Stimulated activated CD4-positive, alpha-beta T cell treated with anti-CD3 and anti-CD28 coated beads, Interleukin-2, amount 100 ng/mL, for 48 hours (primary cell): ENCODE results near the gene FAF1.
"Not testable (repeated sequence)": the region's sequence is repeated elsewhere in the genome, so short reads cannot be mapped to it uniquely, and the experiment has no call there.

Source experiments
- DNase-seq, 2 donors: peaks; one replicate each; pipeline ENCODE4 v3.0.0-alpha.2; 2020

Gene FAF1

DNA sequence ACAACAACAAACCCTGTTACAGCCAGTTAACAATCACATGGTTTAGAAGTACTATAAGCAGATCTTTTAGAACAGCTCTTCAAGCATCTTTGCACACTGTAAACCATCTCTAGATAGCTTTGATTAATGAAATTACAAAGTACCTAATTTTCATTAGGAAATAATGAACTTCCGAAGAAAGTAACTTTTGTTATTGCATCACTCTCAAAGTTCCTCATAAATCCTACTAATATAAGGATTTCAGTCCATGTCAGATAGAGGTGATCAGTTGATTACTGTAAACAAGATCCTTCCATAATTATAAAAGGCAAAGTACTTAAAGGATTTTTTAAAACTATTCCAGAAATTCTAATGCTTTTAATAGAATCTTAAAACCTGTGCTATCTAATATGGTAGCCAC, 58.2 kb downstream of the FAF1 start:
- no peak for DNase-seq

DNA sequence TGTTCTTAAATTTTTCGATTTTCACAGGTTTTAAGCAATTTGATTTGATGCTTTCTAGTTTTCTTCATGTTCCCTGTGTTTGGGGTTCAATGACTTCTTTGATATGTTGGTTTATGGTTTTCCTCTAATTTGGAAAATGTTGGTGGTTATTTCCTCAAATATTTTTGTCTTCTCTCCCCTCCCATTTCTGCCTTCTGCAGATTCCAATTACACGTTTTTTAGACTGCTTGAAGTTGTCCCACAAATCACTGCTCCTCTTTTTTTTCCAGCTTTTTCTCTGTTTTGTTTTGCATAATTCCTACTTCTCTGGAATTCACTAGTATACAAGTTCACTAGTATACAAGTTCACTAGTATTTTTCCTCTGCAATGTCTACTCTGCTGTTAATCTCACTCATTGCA, 61.3 kb downstream of the FAF1 start:
- DNase-seq: no peak

DNA sequence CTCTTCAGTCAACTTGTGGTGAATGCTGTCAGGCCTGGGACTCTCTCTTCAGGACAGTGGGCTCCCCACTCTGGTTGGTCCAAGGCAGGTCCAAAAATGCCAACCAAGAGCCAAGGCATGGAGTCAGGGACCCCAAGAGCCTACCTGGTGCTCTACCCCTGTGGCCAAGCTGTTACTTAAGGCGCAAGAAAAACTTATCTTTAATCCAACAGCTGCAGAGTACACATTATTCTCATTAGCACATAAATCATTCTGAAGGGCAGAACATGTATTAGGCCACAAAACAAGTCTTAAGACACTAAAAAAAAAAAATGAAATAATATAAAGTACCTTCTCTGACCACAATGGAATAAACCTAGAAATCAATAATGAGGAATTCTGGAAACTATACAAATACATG, 65.7 kb downstream of the FAF1 start:
- no peak for DNase-seq

DNA sequence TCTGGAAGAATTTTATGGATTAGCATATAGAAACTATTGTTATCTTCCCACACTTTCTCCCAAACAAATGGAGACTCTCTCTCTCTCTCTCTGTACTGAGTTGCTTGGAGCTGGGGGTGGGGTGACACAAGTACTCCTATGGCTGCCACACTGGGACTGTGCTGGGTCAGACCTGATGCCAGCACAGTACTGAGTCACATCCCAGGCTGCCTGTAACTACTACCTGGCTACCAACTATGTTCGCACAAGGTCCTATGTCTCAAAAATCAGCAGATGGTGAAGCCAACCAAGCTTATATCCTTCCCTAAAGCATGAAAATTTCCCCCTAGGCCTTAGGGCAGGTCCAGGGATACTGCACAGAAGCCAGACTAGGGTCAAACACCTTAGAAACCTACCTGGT, 66.6 kb downstream of the FAF1 start:
- no peak for DNase-seq

DNA sequence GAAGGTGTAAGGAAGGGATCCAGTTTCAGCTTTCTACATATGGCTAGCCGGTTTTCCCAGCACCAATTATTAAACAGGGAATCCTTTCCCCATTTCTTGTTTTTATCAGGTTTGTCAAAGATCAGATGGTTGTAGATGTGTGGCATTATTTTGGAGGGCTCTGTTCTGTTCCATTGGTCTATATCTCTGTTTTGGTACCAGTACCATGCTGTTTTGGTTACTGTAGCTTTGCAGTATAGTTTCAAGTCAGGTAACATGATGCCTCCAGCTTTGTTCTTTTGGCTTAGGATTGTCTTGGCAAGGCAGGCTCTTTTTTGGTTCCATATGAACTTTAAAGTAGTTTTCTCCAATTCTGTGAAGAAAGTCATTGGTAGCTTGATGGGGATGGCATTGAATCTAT, 72.5 kb downstream of the FAF1 start:
- not testable (repeated sequence) for DNase-seq

DNA sequence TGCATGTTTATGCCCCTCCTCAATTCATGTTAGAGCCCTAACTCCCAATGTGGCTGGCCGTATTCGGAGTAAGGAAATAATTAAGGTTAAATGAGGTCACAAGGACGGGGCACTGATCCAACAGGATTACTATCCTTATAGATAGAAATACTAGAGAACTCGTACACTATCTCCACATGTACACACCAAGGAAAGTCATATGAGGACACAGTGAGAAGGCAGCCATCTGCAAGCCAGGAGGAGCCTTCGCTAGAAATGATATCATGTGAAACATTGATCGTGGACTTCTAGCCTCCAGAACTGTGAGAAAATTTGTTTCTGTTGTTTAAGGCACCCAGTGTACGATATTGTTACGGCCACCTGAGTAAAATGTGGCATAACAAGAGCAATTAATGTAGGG, 79.7 kb downstream of the FAF1 start:
- no peak for DNase-seq

DNA sequence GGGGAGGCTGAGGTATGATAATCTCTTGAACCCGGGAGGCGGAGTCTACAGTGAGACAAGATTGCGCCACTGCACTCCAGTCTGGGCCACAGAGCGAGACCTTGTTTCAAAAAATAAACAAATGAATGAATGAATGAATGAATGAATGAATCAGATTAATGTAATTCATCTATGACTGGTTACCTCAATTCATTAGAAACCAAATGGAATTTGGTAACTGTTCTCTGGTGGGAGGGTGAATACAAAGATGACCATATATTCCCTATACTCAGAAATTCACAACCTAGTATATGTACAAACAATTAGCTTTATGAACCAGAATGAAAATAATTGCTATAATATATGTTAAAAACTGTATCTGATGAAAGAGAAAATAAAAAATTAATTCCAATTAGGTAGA, 80.9 kb downstream of the FAF1 start:
- no peak for DNase-seq

DNA sequence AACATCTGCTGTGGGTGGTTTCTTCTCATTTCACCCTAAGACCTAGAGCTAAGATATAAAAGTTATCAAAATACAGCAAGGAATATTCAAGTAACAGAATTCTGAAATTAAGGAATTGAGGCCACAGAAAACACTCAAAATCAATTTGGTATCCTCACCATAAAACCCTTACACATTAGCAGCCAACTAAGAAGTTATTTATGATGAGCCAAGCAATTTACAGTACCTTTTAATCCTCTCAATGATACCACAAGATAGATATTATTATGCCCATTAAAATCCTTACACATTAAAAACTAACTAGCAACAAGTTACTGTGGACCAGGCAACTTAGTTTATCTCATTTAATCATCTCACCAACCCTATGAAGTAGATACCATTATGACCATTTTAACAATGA, 81.6 kb downstream of the FAF1 start:
- no peak for DNase-seq

DNA sequence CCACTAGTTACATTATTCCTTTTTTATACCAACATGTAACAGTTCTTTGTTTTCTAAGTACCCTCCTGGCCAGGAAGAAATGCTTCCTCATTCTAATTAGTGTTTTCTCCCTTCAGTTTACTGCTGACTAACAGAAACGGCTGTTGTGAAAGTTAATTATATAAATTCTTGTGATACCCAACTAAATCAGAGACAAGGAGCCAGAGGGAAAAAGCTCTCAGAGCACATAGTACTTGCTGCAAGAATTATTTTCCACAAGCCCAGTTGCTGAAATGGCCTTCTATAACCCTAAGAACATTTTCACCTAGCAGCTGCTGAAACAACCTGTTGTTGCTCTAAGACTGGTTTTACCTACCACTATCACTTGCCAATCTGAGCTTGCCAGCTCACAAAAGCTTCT, 82.4 kb downstream of the FAF1 start:
- no peak for DNase-seq

DNA sequence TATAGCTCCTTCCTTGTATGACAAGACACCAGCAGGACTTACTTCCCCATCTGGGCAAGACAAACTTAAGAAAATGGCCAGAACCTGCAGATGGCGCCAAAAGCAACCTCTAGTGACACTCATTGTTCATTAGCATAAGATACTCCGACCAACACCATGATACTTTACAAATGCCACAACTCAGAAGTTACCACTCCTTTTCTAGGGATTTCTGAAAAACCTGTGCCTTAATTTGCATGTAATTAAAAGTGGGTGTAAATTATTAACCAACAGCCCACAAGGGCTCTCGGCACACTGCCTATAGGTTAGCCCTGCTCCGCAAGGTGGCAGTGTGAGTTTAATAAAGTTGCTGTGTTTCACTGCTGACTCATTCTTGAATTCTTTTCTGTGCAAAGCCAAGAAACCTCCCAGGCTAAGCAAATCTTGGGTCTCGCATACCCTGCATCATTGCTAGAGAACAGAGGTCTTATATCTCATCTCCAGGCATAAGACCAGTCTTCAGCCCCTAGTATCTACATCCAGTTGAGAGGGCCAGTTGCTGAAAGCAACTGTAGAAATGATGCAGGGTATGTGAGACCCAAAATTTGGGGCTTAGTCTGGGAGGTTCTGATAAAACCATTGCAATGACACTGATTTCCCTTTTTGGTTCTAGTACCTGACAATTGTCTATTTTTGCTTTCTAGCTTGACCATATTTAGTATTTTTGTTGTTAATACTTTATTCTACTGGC, 86.4 kb downstream of the FAF1 start:
- peak; percentile 50 to 74 for DNase-seq

DNA sequence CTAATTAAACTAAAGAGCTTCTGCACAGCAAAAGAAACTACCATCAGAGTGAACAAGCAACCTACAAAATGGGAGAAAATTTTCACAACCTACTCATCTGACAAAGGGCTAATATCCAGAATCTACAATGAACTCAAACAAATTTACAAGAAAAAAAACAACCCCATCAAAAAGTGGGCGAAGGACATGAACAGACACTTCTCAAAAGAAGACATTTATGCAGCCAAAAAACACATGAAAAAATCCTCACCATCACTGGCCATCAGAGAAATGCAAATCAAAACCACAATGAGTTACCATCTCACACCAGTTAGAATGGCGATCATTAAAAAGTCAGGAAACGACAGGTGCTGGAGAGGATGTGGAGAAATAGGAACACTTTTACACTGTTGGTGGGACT, 95.2 kb downstream of the FAF1 start:
- not testable (repeated sequence) for DNase-seq

DNA sequence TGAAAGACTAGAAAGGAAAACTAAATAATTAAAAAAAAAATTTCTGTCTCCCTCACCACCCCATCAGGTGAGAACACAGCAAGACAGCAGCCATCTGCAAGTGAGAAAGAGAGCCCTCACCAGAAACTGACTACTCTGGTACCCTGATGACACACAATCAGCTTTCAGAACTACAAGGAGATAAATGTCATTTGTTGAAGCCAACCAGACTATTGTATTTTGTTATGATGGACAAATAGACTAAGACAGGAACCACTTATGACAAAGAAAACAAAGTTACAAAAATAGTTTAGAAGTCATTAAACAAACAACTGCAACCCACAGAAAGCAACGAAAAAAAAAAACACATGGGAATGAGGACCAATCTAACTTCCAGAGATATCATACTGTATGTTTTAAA, 98.3 kb downstream of the FAF1 start:
- no peak for DNase-seq

DNA sequence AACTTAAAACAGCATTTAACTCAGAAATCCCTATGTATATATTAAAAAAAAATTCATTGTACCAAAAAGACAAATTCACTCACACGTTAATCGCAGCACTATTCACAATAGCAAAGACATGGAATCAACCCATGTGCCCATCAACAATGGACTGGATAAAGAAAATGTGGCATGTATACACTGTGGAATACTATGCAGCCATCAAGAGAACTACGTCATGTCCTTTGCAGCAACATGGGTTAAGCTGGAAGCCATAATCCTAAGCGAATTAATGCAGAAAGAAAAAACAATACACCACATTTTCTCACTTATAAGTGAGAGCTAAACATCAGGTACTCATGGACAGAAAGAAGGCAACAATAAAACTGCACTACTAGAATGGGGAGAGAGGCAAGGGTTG, 99.4 kb downstream of the FAF1 start:
- no peak for DNase-seq

DNA sequence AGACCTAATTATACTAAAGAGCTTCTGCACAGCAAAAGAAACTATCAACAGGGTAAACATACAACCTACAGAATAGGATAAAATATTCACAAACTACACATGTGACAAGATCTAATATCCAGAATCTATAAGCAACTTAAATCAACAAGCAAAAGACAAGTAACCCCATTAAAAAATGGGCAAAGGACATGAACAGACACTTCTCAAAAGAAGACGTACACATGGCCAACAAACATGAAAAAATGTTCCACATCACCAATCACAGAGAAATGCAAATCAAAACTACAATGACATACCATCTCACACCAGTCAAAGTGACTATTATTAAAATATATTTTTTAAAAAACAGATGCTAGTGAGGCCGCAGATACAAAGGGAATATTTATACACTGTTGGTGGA, 99.8 kb downstream of the FAF1 start:
- no peak for DNase-seq

DNA sequence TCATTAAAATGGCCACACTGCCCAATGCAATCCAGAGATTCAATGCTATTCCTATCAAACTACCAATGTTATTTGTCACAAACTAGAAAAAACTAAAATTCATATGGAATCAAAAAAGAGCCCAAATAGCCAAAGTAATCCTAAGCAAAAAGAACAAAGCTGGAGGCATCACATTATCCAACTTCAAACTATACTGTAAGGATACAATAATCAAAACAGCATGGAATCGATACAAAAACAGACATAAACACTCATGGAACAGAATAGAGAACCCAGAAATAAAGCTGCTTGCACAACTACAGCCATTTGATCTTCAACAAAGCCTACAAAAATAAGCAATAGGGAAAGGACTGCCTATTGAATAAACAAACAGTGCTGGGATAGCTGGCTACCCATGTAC, 100.4 kb downstream of the FAF1 start:
- DNase-seq: no peak

DNA sequence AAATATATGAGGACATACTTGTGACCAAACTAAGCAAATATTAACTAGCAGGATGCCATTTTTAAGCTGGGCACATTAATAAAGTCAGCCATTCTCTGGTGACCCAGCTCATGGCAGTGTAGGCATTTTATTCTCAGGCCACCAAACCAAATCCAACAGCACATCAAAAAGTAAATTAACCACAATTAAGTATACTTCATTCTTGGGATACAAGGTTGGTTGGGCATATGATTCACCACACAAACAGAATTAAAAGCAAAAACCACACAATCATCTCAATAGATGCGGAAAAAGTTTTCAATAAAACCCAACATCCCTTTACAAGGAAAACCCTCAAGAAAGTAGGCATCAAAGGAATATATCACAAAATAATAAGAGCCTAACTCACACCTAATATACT, 101.3 kb downstream of the FAF1 start:
- no peak for DNase-seq

DNA sequence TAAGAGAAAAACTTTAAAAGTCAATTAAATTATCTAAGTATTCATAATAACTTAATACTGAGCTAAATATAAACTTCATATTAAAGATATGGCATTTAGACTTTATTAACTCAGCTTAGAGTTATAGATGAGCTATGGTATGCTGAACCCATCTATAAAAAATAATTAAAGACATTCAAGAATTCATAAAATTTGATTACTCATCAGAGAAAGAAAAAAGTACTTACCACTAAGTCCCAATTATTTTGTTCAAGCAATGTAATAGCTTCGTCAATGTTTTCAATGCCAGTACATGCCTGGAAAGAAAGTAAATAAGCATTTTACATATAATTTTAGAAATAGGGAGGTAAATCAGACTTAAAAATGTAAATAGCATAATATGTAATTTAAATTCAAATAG, 102.4 kb downstream of the FAF1 start:
- no peak for DNase-seq

DNA sequence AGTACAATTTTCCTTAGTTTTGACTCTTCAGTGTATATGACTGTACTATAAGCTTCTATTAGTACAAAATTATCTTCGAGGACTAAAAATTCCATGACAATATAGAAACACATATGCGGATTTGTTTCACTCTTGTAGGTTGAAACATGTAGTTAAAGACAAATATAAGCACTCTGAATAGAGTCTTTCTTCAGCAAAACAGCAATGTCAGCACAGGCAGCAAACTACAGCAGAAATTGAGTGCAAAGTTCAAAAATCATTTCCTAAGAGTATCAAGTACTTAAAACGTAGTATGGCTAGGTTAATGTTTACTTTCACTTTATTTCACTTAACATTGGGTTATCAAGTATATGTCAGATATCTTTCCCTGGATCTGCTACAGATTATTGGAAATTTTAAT, 106.7 kb downstream of the FAF1 start:
- no peak for DNase-seq

DNA sequence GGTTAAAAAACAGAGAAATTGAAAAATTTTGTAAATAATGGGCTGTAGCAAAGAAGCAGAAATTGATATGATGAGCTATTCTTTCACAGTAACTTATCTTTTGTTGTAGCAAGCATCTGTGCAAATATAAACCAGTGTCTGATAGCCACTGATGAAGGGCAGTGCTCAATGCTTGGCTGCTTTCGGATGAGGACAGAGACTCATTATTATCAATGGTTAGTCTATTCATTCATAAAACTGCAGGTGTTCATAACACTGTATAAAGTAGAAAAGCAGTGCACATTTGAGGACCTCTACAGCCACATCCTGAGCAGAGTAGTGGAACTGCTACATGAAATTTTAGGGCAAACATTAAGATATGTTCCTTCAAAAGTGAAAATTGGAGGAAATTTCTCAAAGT, 107.2 kb downstream of the FAF1 start:
- no peak for DNase-seq

DNA sequence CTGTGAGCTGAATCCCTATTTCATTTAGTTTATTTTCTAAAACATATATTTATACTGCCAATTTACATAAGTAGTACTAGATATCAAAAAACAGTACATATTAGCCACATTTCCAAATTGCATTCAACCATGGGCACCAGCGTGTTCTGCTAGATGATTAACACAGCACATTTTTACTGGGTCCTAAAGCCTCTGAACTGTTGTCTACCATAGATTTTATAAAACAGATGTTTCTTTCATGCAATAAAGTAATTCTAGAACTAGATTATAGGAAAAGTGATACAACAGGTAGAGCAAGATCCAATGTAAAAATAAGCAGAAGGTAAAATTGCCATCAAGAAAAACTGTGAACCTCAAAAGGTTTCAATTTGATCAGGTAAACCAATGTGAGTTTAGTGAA, 108.6 kb downstream of the FAF1 start:
- DNase-seq: no peak

DNA sequence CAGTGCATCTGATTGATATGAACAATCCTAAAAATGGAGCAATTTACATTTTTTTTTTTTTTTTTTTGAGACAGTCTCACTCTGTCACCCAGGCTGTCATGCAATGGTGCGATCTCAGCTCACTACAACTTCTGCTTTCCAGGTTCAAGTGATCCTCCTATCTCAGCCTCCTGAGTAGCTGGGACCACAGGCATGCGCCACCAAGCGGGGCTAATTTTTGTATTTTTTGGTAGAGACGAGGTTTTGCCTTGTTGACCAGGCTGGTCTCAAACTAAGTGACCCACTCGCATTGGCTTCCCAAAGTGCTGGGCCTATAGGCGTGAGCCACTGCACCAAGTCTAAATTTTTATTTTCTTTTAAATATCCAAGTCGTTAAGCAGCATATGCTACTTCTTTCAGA, 109.0 kb downstream of the FAF1 start:
- no peak for DNase-seq

DNA sequence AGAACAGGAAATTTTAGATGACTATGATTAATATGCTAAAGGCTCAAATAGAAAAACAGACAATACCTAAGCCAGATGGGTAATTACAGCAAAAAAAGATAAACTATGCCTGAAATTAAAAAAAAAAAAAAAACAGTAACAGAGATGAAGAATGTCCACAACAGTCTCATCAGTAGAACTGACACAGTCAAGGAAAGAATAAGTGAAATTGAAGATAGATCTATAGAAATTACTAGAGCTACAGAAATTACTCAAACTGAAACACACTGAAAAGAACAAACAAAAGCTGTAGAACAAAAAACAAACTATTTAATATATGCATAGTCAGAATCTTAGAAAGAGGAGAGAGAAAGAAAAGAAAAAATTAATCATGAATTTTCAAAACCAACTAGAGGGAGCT, 112.8 kb downstream of the FAF1 start:
- DNase-seq: no peak

DNA sequence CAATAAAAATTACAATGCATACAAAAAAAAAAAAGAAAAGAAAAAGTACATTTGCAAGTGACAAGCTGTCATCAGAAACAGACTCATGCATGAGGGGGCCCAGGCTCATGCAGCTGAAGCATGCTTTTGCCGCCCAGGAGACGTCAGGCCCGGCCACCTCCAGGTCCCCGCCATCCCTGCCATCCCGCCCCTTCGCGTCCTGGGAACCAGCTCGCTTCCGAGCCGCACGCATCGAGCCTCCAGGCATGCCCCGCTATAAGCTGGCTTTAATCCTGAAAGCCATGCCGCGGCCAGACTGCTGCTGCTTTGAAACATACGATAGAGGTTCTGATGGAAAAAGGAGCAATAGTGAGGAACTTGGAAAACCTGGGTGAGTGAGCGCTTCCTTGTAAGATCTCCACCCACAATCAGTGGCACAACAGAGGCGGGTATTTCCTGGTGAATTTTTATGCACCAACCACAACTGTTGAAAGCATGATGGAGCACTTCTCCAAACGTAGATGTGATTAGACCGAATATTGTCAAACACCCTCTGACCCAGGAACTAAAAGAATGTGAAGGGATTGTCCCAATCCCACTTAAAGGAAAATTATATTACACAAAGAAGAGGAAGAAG, 113.7 kb downstream of the FAF1 start:
- DNase-seq: no peak

DNA sequence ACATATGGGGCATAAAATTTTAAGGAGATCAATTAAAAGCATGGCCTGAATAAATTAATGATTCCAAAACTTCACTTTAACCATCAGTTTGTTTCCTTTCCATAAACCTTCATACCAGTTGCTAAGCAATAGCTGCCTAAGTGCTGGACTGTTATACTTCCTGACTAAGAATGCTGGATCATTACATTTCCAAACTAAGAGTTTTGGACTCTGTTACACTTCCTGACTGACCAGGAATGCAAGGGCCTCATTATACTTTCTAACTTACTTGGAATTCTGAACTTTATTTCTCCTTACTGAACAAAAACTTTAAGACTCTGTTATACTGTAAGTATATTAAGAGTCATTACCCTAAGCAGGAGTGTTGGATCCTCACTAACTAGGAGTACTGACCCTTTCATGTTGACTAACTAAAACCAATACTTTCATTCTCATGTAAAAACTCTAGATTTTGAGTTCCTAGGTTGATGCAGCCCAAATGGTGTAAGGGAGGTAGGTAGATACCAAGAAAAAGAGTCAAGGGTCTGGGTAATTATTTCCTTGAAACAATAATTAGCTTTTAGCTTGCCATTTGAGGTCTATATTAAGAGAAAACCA, 118.2 kb downstream of the FAF1 start:
- no peak for DNase-seq

DNA sequence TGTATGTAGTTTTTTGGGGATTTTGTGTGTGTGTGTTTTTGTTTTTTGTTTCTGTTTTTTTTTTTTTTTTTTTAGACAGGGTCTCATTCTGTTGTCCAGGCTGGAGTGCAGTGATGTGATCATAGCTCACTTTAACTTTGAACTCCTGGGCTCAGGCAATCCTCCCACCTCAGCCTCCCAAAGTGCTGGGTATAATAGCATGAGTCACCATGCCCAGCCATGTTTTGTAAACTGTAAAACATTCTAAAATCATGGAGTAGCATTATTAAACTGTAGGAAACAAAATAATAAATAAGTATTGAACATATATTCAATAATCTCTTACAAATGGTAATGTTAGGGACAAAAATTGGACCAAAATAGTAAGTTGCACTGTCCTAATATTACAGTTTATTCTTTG, 124.0 kb downstream of the FAF1 start:
- no peak for DNase-seq
